ENCODE measurements around the gene SERGEF. TPM values are rescaled to one million over a fixed set of nuclear protein-coding genes. Genes with fewer than 3 reads are reported as not detected.

The SERGEF gene
- total and polyA plus RNA-seq, 2 experiments from 2014 or later = 18.3 to 23.2 TPM

DNA sequence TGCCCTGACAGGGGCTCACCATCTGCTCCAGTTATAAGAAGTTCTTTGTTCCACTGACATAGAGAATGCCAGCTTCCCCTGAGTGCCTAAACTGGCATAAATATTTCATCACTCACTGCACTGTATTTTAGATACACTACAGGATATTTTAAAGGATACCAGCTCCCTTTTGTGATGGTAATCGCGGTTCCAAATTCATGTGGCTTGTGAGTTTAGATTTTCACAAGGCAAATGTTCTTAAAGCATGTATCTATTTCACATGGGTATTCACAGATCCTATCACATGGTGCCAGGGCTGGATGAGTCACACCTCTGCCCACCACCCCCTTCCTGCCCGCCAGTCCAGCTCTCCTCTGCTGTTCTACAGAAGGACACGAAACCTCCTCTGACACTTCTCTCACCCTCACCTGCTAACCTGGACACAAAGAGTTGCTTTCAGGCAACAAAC is 172.7 kb downstream of the SERGEF start:
- no peaks in the 10 kb centered on the region for H3K9me2 ChIP-seq (ENCODE audit: insufficient read depth)
- in situ Hi-C loops (cut with MboI) = no loop called here
- H3K4me1 ChIP-seq (ENCODE audit: insufficient read depth) = peaks cover 3% of the 10 kb centered on the region
- no peak overlapping the region for H3K4me2 ChIP-seq (ENCODE audit: unreplicated experiment)
- no peak overlapping the region for H3K9ac ChIP-seq
- WGBS, 2 experiments (ENCODE audit: low coverage in 1 of 2, low lambda C conversion rate in 2 of 2, missing lambda C conversion rate in 2 of 2) = 86 to 90% methylated on average over 4 of the region's 4 CpGs
- no peak overlapping the region for H2AFZ ChIP-seq
- H3F3A ChIP-seq (ENCODE audit: insufficient read depth) = peaks cover 3% of the 10 kb centered on the region
- no peaks in the 10 kb centered on the region for H3K27me3 ChIP-seq (replicated peaks; ENCODE audit: insufficient read depth)
- no peak overlapping the region for H3K27ac ChIP-seq
- H4K20me1 ChIP-seq (ENCODE audit: insufficient read depth) = no peaks in the 10 kb centered on the region
- no peaks in the 10 kb centered on the region for H3K36me3 ChIP-seq (ENCODE audit: low read depth)
- no peak for TF ChIP-seq EZH2phosphoT487 (IDR thresholded peaks at IDR 0.05; ENCODE audit: insufficient read depth, low read depth)
- TF ChIP-seq EZH2 (IDR thresholded peaks at IDR 0.05; ENCODE audit: insufficient read depth, poor library complexity, severe bottlenecking) = no peak
- no peaks in the 10 kb centered on the region for H3K79me2 ChIP-seq (ENCODE audit: insufficient read depth)
- H3K9me3 ChIP-seq (ENCODE audit: low read depth) = no peaks in the 10 kb centered on the region
- DNase-seq = no peak
- no peak overlapping the region for H3K4me3 ChIP-seq

DNA sequence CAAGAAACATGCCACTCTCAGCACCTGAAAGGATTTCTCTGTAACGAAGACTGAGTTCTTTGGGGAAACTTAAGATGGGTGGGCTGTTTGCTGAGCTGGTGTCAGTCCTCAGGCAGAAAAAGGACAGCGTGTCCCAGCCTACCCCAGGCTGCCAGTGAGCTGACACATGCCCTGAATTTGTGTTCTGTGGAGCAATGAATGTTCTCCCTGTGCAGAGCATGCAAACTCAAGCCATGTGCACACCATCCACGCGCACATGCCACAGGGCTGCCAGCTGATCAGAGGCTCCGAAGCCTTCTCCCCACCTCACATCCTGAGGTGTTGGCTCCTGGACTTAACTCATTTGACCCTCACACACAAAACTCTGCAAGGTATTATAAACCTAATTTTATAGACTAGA is 173.4 kb downstream of the SERGEF start:
- Histone ChIP-seq H3K79me2 (ENCODE audit: insufficient read depth) (no peaks in the 10 kb centered on the region), H3K9me3 (ENCODE audit: low read depth) (no peaks in the 10 kb centered on the region), H3K4me2 (ENCODE audit: unreplicated experiment) (no peak overlapping the region), H3K9ac (no peak overlapping the region), H3K36me3 (ENCODE audit: low read depth) (no peaks in the 10 kb centered on the region), H3K4me1 (ENCODE audit: insufficient read depth) (no peaks in the 10 kb centered on the region), H3K9me2 (ENCODE audit: insufficient read depth) (no peaks in the 10 kb centered on the region), H3K27me3 (replicated peaks; ENCODE audit: insufficient read depth) (no peaks in the 10 kb centered on the region), H4K20me1 (ENCODE audit: insufficient read depth) (no peaks in the 10 kb centered on the region), H2AFZ (no peak overlapping the region), H3K4me3 (no peak overlapping the region), H3K27ac (no peak overlapping the region), H3F3A (ENCODE audit: insufficient read depth) (no peaks in the 10 kb centered on the region)
- TF ChIP-seq EZH2 (IDR thresholded peaks at IDR 0.05; ENCODE audit: insufficient read depth, poor library complexity, severe bottlenecking) = no peak
- TF ChIP-seq EZH2phosphoT487 (IDR thresholded peaks at IDR 0.05; ENCODE audit: insufficient read depth, low read depth) = no peak
- no peak for DNase-seq
- WGBS, 2 experiments (ENCODE audit: low coverage in 1 of 2, low lambda C conversion rate in 2 of 2, missing lambda C conversion rate in 2 of 2) = 30 to 39% methylated on average over 5 of the region's 5 CpGs
- in situ Hi-C loops (cut with MboI) = no loop called here

DNA sequence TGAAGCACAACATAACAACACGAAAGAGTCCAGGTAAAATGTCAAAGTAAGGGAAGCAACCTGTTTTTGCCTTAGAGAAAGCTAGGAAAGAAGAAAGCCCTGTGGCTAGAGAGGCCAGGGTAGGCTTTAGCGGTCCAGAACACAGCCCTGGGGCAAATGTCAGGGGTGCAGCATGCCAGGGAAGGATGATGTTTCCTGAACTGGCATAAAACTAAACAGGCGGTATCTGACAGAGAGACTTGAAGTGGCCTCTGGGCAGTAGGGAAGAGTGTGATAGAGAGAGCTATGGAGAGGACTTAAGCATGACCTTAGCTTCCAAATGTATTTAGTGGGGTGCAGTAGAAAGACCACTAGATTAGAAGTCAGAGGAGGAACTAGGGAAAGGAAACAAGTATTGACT is 174.7 kb downstream of the SERGEF start:
- Histone ChIP-seq H3K4me2 (ENCODE audit: unreplicated experiment) (no peak overlapping the region), H3K9me2 (ENCODE audit: insufficient read depth) (no peaks in the 10 kb centered on the region), H3K27ac (no peak overlapping the region), H3K9me3 (ENCODE audit: low read depth) (no peaks in the 10 kb centered on the region), H3K4me3 (no peak overlapping the region), H4K20me1 (ENCODE audit: insufficient read depth) (no peaks in the 10 kb centered on the region), H3K9ac (no peak overlapping the region), H3K4me1 (ENCODE audit: insufficient read depth) (no peaks in the 10 kb centered on the region), H3K27me3 (replicated peaks; ENCODE audit: insufficient read depth) (no peaks in the 10 kb centered on the region), H3K79me2 (ENCODE audit: insufficient read depth) (no peaks in the 10 kb centered on the region), H3K36me3 (ENCODE audit: low read depth) (no peaks in the 10 kb centered on the region), H3F3A (ENCODE audit: insufficient read depth) (no peaks in the 10 kb centered on the region), H2AFZ (no peak overlapping the region)
- in situ Hi-C loops (cut with MboI) = no loop called here
- TF ChIP-seq EZH2phosphoT487 (IDR thresholded peaks at IDR 0.05; ENCODE audit: insufficient read depth, low read depth) = no peak
- no peak for TF ChIP-seq EZH2 (IDR thresholded peaks at IDR 0.05; ENCODE audit: insufficient read depth, poor library complexity, severe bottlenecking)
- WGBS, 2 experiments (ENCODE audit: low coverage in 1 of 2, low lambda C conversion rate in 2 of 2, missing lambda C conversion rate in 2 of 2) = 85 to 90% methylated on average over 3 of the region's 3 CpGs
- no peak for DNase-seq

DNA sequence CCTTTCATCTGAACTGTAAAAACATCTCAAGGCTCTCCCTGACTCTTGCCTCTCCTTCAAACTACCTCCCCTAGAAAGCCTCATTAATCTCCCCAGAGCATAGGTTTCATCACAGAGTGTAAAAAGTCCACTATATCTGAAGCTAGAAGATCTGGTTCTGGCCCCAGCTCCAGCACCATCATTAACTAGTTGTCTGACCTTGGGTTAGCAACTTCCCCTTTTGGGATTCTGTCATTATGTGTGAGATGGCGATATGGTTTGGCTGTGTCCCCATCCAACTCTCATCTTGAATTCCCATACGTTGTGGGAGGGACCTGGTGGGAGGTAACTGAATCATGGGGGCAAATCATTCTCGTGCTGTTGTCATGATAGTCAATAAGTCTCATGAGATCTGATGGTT is 181.0 kb downstream of the SERGEF start:
- 83 to 84% methylated on average over 3 of the region's 3 CpGs for WGBS, 2 experiments (ENCODE audit: low coverage in 1 of 2, low lambda C conversion rate in 2 of 2, missing lambda C conversion rate in 2 of 2)
- no peaks in the 10 kb centered on the region for H3K9me3 ChIP-seq (ENCODE audit: low read depth)
- H2AFZ ChIP-seq = no peak overlapping the region
- H3K36me3 ChIP-seq (ENCODE audit: low read depth) = no peaks in the 10 kb centered on the region
- DNase-seq = no peak
- no peaks in the 10 kb centered on the region for H3K9me2 ChIP-seq (ENCODE audit: insufficient read depth)
- H3K27ac ChIP-seq = no peak overlapping the region
- no peaks in the 10 kb centered on the region for H3K27me3 ChIP-seq (replicated peaks; ENCODE audit: insufficient read depth)
- in situ Hi-C loops (cut with MboI) = no loop called here
- no peaks in the 10 kb centered on the region for H4K20me1 ChIP-seq (ENCODE audit: insufficient read depth)
- H3K9ac ChIP-seq = no peak overlapping the region
- TF ChIP-seq EZH2 (IDR thresholded peaks at IDR 0.05; ENCODE audit: insufficient read depth, poor library complexity, severe bottlenecking) (no peak), EZH2phosphoT487 (IDR thresholded peaks at IDR 0.05; ENCODE audit: insufficient read depth, low read depth) (no peak)
- no peak overlapping the region for H3K4me2 ChIP-seq (ENCODE audit: unreplicated experiment)
- no peaks in the 10 kb centered on the region for H3K79me2 ChIP-seq (ENCODE audit: insufficient read depth)
- peaks cover 5% of the 10 kb centered on the region; the same call in 1 of the 2 replicates for H3K4me1 ChIP-seq (ENCODE audit: insufficient read depth)
- no peak overlapping the region for H3K4me3 ChIP-seq
- no peaks in the 10 kb centered on the region; the same call in 1 of the 2 replicates for H3F3A ChIP-seq (ENCODE audit: insufficient read depth)

DNA sequence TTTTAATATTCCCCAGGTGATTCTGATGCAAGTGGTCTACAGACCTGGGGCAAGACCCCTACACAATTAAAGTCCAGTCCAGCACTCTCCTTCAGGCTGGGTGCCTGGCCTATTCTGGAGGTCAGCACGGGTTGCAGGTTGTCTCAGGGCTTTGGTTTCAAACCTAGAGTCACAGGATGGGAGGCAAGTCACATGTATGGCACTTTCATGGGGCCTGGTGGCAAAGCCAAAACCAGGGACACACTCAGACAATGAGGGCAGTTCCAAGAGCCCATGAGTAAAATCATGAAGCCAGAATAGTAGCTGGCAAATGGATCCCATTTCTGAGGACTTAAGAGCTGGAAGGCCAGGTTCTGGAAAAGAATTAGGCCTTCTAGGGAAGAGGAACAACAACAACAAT is 181.6 kb downstream of the SERGEF start:
- TF ChIP-seq EZH2 (IDR thresholded peaks at IDR 0.05; ENCODE audit: insufficient read depth, poor library complexity, severe bottlenecking) = no peak
- no peak for TF ChIP-seq EZH2phosphoT487 (IDR thresholded peaks at IDR 0.05; ENCODE audit: insufficient read depth, low read depth)
- Histone ChIP-seq H3K4me3 (no peak overlapping the region), H3K9me3 (ENCODE audit: low read depth) (no peaks in the 10 kb centered on the region), H3K4me1 (ENCODE audit: insufficient read depth) (peaks cover 5% of the 10 kb centered on the region; the same call in 1 of the 2 replicates), H3K4me2 (ENCODE audit: unreplicated experiment) (no peak overlapping the region), H3K79me2 (ENCODE audit: insufficient read depth) (no peaks in the 10 kb centered on the region), H3K27ac (no peak overlapping the region), H3K9ac (no peak overlapping the region), H3K27me3 (replicated peaks; ENCODE audit: insufficient read depth) (no peaks in the 10 kb centered on the region), H4K20me1 (ENCODE audit: insufficient read depth) (no peaks in the 10 kb centered on the region), H3K9me2 (ENCODE audit: insufficient read depth) (no peaks in the 10 kb centered on the region), H2AFZ (no peak overlapping the region), H3K36me3 (ENCODE audit: low read depth) (no peaks in the 10 kb centered on the region), H3F3A (ENCODE audit: insufficient read depth) (no peaks in the 10 kb centered on the region; the same call in 1 of the 2 replicates)
- no peak for DNase-seq
- in situ Hi-C loops (cut with MboI) = no loop called here
- 78 to 80% methylated on average over 1 of the region's 1 CpG for WGBS, 2 experiments (ENCODE audit: low coverage in 1 of 2, low lambda C conversion rate in 2 of 2, missing lambda C conversion rate in 2 of 2)
